CD4-positive, CD25-positive, alpha-beta regulatory T cell (primary cell): ENCODE measurements around the gene TIMM17A. TPM values are rescaled to one million over a fixed set of nuclear protein-coding genes. Genes with fewer than 3 reads are reported as not detected.

Source experiments
- ATAC-seq, 2 donors: fragments of 150-1000 bp; cut with Tn5 transposase; one replicate each; pipeline ENCODE4 v1.10.0; 2021; ENCODE audit warnings: low read depth in 2 of 2, moderate number of reproducible peaks in 2 of 2, moderate library complexity in 1 of 2
- DNase-seq, 3 donors: peaks; one replicate each; pipeline versions ENCODE4 v3.0.0 to v3.0.0-alpha.2; 2012 to 2022; ENCODE audit warnings: mixed read lengths in 1 of 3
- H3K27ac ChIP-seq: one replicate; pipeline ENCODE4 v1.7.0; 2013; ENCODE audit warnings: mild to moderate bottlenecking, low read length; ENCODE audit not compliant: insufficient read depth, poor library complexity, severe bottlenecking
- H3K27me3 ChIP-seq: one replicate; pipeline ENCODE4 v1.7.0; 2013; ENCODE audit warnings: low read length; ENCODE audit not compliant: control insufficient read depth, insufficient read depth
- H3K36me3 ChIP-seq: one replicate; pipeline ENCODE4 v1.7.0; 2013; ENCODE audit warnings: mild to moderate bottlenecking, low read length, moderate library complexity; ENCODE audit not compliant: control insufficient read depth, insufficient read depth
- H3K4me1 ChIP-seq: 2 replicates; pipeline ENCODE4 v1.7.0; 2013; ENCODE audit warnings: mild to moderate bottlenecking, low read length; ENCODE audit not compliant: insufficient read depth, control insufficient read depth, poor library complexity, severe bottlenecking
- H3K4me3 ChIP-seq: one replicate; pipeline ENCODE4 v1.7.0; 2013; ENCODE audit warnings: low read depth, mild to moderate bottlenecking, low read length, moderate library complexity
- H3K9me3 ChIP-seq, 2 experiments: 1 replicate in 1 of 2; 2 replicates in 1 of 2; pipeline ENCODE4 v1.7.0; 2013; ENCODE audit warnings: low read length in 2 of 2, mild to moderate bottlenecking in 1 of 2, moderate library complexity in 1 of 2; ENCODE audit not compliant: control insufficient read depth in 2 of 2
- H3K27ac Mint-ChIP-seq, 3 donors: one replicate each; pipeline ENCODE4 v1.8.0; 2020 to 2022; ENCODE audit warnings: mild to moderate bottlenecking in 3 of 3, mixed read lengths in 3 of 3, moderate library complexity in 2 of 3
- H3K27me3 Mint-ChIP-seq: one replicate; pipeline ENCODE4 v1.8.0; 2022; ENCODE audit warnings: mild to moderate bottlenecking, mixed read lengths
- H3K36me3 Mint-ChIP-seq: one replicate; pipeline ENCODE4 v1.8.0; 2020; ENCODE audit warnings: mixed read lengths
- H3K4me1 Mint-ChIP-seq, 4 donors: one replicate each; pipeline ENCODE4 v1.8.0; 2020 to 2022; ENCODE audit warnings: mixed read lengths in 4 of 4, mild to moderate bottlenecking in 1 of 4
- H3K4me3 Mint-ChIP-seq, 4 donors: one replicate each; pipeline ENCODE4 v1.8.0; 2020 to 2022; ENCODE audit warnings: mild to moderate bottlenecking in 4 of 4, mixed read lengths in 4 of 4, moderate library complexity in 3 of 4
- H3K9me3 Mint-ChIP-seq, 7 donors: one replicate each; pipeline ENCODE4 v1.8.0; 2020 to 2022; ENCODE audit warnings: mixed read lengths in 7 of 7, mild to moderate bottlenecking in 3 of 7, moderate library complexity in 2 of 7
- polyA plus RNA-seq, 4 donors: library from polyadenylated mRNA; unstranded; fragments of 300-500 nt; fragmentation: Illumina TruSeq; gene quantifications; one replicate each; pipeline ENCODE4 v1.2.3, GENCODE V29; 2021
- total RNA-seq: library from RNA; stranded (reverse); gene quantifications from one replicate; pipeline ENCODE4 v1.2.3, GENCODE V29; 2022

TIMM17A gene
- total and polyA plus RNA-seq, 5 donors from 2014 or later, result 28.2 to 52.7 (median 37.0) TPM

- Mint-ChIP-seq H3K4me1 (peaks cover 0 to 4% (median 3%) of the 10 kb centered on the region in 4 donors), H3K27ac (no peak overlapping the region), H3K27me3 (peaks cover 4% of the 10 kb centered on the region), H3K9me3 (peaks cover 0 to 2% (median 0%) of the 10 kb centered on the region in 7 donors), H3K4me3 (no peak overlapping the region), H3K36me3 (peaks cover 5% of the 10 kb centered on the region)
- Histone ChIP-seq H3K4me3 (no peak overlapping the region), H3K9me3 (no peaks in the 10 kb centered on the region), H3K36me3 (no peaks in the 10 kb centered on the region), H3K27ac (no peak overlapping the region), H3K4me1 (no peaks in the 10 kb centered on the region), H3K27me3 (peaks cover 2% of the 10 kb centered on the region)
- DNase-seq (no peak), ATAC-seq (no peak)
Observed at GRCh38 chr1:202014060-202014459, 58.8 kb downstream of the TIMM17A start.

- Histone ChIP-seq H3K27ac (no peak overlapping the region), H3K36me3 (no peaks in the 10 kb centered on the region), H3K4me3 (no peak overlapping the region), H3K9me3 (no peaks in the 10 kb centered on the region), H3K27me3 (peaks cover 2% of the 10 kb centered on the region), H3K4me1 (no peaks in the 10 kb centered on the region)
- Mint-ChIP-seq H3K9me3 (peaks cover 0 to 2% (median 0%) of the 10 kb centered on the region in 7 donors), H3K4me1 (no peaks in the 10 kb centered on the region), H3K27me3 (peaks cover 4% of the 10 kb centered on the region), H3K4me3 (no peak overlapping the region), H3K36me3 (peaks cover 5% of the 10 kb centered on the region), H3K27ac (peak overlapping the region in 1 of 3 donors; percentile 28)
- ATAC-seq, result no peak
- DNase-seq, result no peak
Observed at GRCh38 chr1:202014915-202015661, 59.8 kb downstream of the TIMM17A start.

GRCh38 chr1:202015662-202015937 is 60.3 kb downstream of the TIMM17A start:
- no peaks in the 10 kb centered on the region for H3K4me1 ChIP-seq
- H3K36me3 Mint-ChIP-seq, result peaks cover 5% of the 10 kb centered on the region
- no peak for ATAC-seq
- no peak overlapping the region for H3K27ac ChIP-seq
- H3K36me3 ChIP-seq, result no peaks in the 10 kb centered on the region
- no peak for DNase-seq
- H3K9me3 ChIP-seq, result no peaks in the 10 kb centered on the region
- no peak overlapping the region for H3K4me3 ChIP-seq
- H3K27me3 Mint-ChIP-seq, result peaks cover 4% of the 10 kb centered on the region
- H3K4me1 Mint-ChIP-seq, result no peaks in the 10 kb centered on the region
- H3K27ac Mint-ChIP-seq, result peak overlapping the region in 1 of 3 donors; percentile 28
- H3K27me3 ChIP-seq, result peaks cover 2% of the 10 kb centered on the region
- H3K4me3 Mint-ChIP-seq, result no peak overlapping the region
- H3K9me3 Mint-ChIP-seq, result peaks cover 0 to 2% (median 0%) of the 10 kb centered on the region in 7 donors

- DNase-seq (no peak), ATAC-seq (no peak)
- H3K27me3 ChIP-seq, result peaks cover 2% of the 10 kb centered on the region
- peaks cover 5% of the 10 kb centered on the region for H3K36me3 Mint-ChIP-seq
- H3K27ac ChIP-seq, result no peak overlapping the region
- H3K9me3 ChIP-seq, result no peaks in the 10 kb centered on the region
- H3K36me3 ChIP-seq, result no peaks in the 10 kb centered on the region
- no peaks in the 10 kb centered on the region for H3K4me1 Mint-ChIP-seq
- no peaks in the 10 kb centered on the region for H3K4me1 ChIP-seq
- peaks cover 0 to 2% (median 0%) of the 10 kb centered on the region in 7 donors for H3K9me3 Mint-ChIP-seq
- no peak overlapping the region for H3K4me3 ChIP-seq
- H3K27ac Mint-ChIP-seq, result peak overlapping the region in 1 of 3 donors; percentile 28
- H3K4me3 Mint-ChIP-seq, result no peak overlapping the region
- H3K27me3 Mint-ChIP-seq, result peaks cover 4% of the 10 kb centered on the region
Observed at GRCh38 chr1:202016022-202016810, 60.9 kb downstream of the TIMM17A start.

GRCh38 chr1:202016811-202017748 is 61.8 kb downstream of the TIMM17A start:
- ATAC-seq, result no peak

GRCh38 chr1:202017749-202018467 is 62.6 kb downstream of the TIMM17A start:
- Mint-ChIP-seq H3K4me1 (no peaks in the 10 kb centered on the region), H3K27ac (no peak overlapping the region), H3K9me3 (peaks cover 0 to 2% (median 0%) of the 10 kb centered on the region in 7 donors), H3K27me3 (peaks cover 4% of the 10 kb centered on the region), H3K4me3 (no peak overlapping the region), H3K36me3 (peaks cover 5% of the 10 kb centered on the region)
- H3K9me3 ChIP-seq, result no peaks in the 10 kb centered on the region
- DNase-seq (no peak), ATAC-seq (no peak)
- no peaks in the 10 kb centered on the region for H3K36me3 ChIP-seq
- H3K27me3 ChIP-seq, result peaks cover 2% of the 10 kb centered on the region
- H3K27ac ChIP-seq, result no peak overlapping the region
- no peak overlapping the region for H3K4me3 ChIP-seq
- no peaks in the 10 kb centered on the region for H3K4me1 ChIP-seq

More at GRCh38 chr1:202016811-202017748, 61.8 kb downstream of the TIMM17A start:
- Histone ChIP-seq H3K27ac (no peak overlapping the region), H3K4me1 (no peaks in the 10 kb centered on the region), H3K9me3 (no peaks in the 10 kb centered on the region), H3K4me3 (no peak overlapping the region), H3K27me3 (peaks cover 2% of the 10 kb centered on the region), H3K36me3 (no peaks in the 10 kb centered on the region)
- no peak overlapping the region for H3K27ac Mint-ChIP-seq
- H3K4me3 Mint-ChIP-seq, result no peak overlapping the region
- no peaks in the 10 kb centered on the region for H3K4me1 Mint-ChIP-seq
- peaks cover 0 to 2% (median 0%) of the 10 kb centered on the region in 7 donors for H3K9me3 Mint-ChIP-seq
- peaks cover 4% of the 10 kb centered on the region for H3K27me3 Mint-ChIP-seq
- H3K36me3 Mint-ChIP-seq, result peaks cover 5% of the 10 kb centered on the region
- no peak for DNase-seq
